Common myeloid progenitor, CD34-positive (primary cell): ENCODE results near the gene TOP3B.

Source experiments
- CTCF ChIA-PET: fragments of 350-600 bp; sonication (Branson Sonifier 250); formaldehyde crosslinking; loops from one replicate; lab custom pipeline; 2021; ENCODE audit warnings: antibody characterized with exemption; lab: Charles Lee
- POLR2A ChIA-PET: fragments of 350-600 bp; sonication (Branson Sonifier 250); formaldehyde crosslinking; loops from one replicate; lab custom pipeline; 2021; ENCODE audit warnings: antibody characterized with exemption; lab: Charles Lee
- DNase-seq, 3 donors: peaks; one replicate each; pipeline versions ENCODE4 v3.0.0 to v3.0.0-alpha.2; 2013
- H3K27ac ChIP-seq, 2 experiments: 1 replicate in 1 of 2; 2 replicates in 1 of 2; pipeline ENCODE4 v1.7.0; 2013; ENCODE audit warnings: inconsistent platforms in 2 of 2, low read length in 2 of 2, mild to moderate bottlenecking in 2 of 2, low read depth in 1 of 2, moderate library complexity in 1 of 2; ENCODE audit not compliant: severe bottlenecking in 2 of 2, insufficient read depth in 1 of 2, poor library complexity in 1 of 2
- H3K27me3 ChIP-seq, 5 experiments: replicated peaks in 2 of 5; 1 replicate in 3 of 5; 2 replicates in 2 of 5; pipeline versions ENCODE4 v1.6.1 to v1.7.0; 2013; ENCODE audit warnings: low read length in 4 of 5, mild to moderate bottlenecking in 2 of 5, moderate library complexity in 2 of 5, inconsistent platforms in 1 of 5; ENCODE audit not compliant: insufficient read depth in 5 of 5, control insufficient read depth in 4 of 5
- H3K36me3 ChIP-seq, 4 experiments: 1 replicate in 2 of 4; 2 replicates in 2 of 4; pipeline versions ENCODE4 v1.6.1 to v1.7.0; 2013; ENCODE audit warnings: low read length in 3 of 4, control low read depth in 1 of 4, mild to moderate bottlenecking in 1 of 4; ENCODE audit not compliant: control insufficient read depth in 4 of 4, insufficient read depth in 4 of 4
- H3K4me1 ChIP-seq, 4 experiments: 1 replicate in 3 of 4; 2 replicates in 1 of 4; pipeline versions ENCODE4 v1.6.1 to v1.7.1; 2013; ENCODE audit warnings: low read length in 3 of 4, mild to moderate bottlenecking in 3 of 4, control low read depth in 1 of 4, inconsistent platforms in 1 of 4, moderate library complexity in 1 of 4; ENCODE audit not compliant: control insufficient read depth in 4 of 4, insufficient read depth in 4 of 4; ENCODE audit errors: control extremely low read depth in 1 of 4
- H3K4me3 ChIP-seq, 7 experiments: 1 replicate in 4 of 7; 2 replicates in 3 of 7; pipeline versions ENCODE4 v1.5.1 to v1.7.0; 2013; ENCODE audit warnings: mild to moderate bottlenecking in 7 of 7, low read length in 6 of 7, moderate library complexity in 6 of 7, inconsistent platforms in 2 of 7, low read depth in 2 of 7, control low read depth in 1 of 7; ENCODE audit not compliant: insufficient read depth in 4 of 7, control insufficient read depth in 1 of 7; ENCODE audit errors: extremely low read depth in 1 of 7
- H3K9me3 ChIP-seq, 5 experiments: 1 replicate in 4 of 5; 2 replicates in 1 of 5; pipeline versions ENCODE4 v1.6.1 to v1.7.1; 2013; ENCODE audit warnings: low read length in 4 of 5, mild to moderate bottlenecking in 2 of 5, inconsistent platforms in 1 of 5, low read depth in 1 of 5, moderate library complexity in 1 of 5; ENCODE audit not compliant: control insufficient read depth in 4 of 5, insufficient read depth in 2 of 5; ENCODE audit errors: control extremely low read depth in 1 of 5
- WGBS: methylation state at CpG from one replicate; pipeline ENCODE4 v1.1.5; 2013; ENCODE audit not compliant: insufficient coverage; 5-methylcytosine and 5-hydroxymethylcytosine counted together

TOP3B gene

GRCh38 chr22:21926728-21927127 is 55.9 kb downstream of the TOP3B start:
- 100% methylated on average over 3 of the region's 4 CpGs for WGBS
- peaks cover 16 to 89% (median 71%) of the 10 kb centered on the region in 4 experiments for H3K36me3 ChIP-seq
- H3K9me3 ChIP-seq, result no peaks in the 10 kb centered on the region
- peak overlapping the region in 1 of 2 experiments; percentile 6 for H3K27ac ChIP-seq
- ChIA-PET POLR2A (no interaction called here), CTCF (interaction anchor here (1.0 to 1.2 kb wide), 2 partner anchors 10 to 26 kb away, joined by 4 to 5 read pairs; partner anchors contain the start of gene PPM1F)
- DNase-seq, result no peak
- no peaks in the 10 kb centered on the region for H3K4me1 ChIP-seq
- no peaks in the 10 kb centered on the region for H3K27me3 ChIP-seq
- H3K4me3 ChIP-seq, result no peak overlapping the region

DNA sequence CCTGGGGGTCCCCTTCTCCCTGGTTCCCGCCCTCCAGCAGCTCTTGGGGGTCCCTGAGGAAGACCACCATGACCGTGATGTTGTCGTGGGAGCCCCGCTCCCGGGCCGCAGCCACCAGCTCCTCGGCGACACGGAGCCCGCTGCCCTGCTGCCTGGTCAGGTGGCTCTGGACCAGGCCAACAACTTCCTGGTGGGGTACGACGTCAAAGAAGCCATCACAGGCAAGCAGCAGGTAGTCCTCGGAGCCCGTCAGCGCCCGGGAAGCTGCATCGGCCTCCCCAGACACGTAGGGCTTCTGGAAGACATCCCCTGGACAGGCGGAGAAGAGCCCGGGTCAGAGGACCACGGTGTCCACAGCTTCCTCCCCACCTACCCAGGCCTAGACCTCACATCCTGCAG is 59.4 kb downstream of the TOP3B start:
- DNase-seq, result no peak
- no peak overlapping the region for H3K27ac ChIP-seq
- no peaks in the 10 kb centered on the region for H3K4me1 ChIP-seq
- peaks cover 10 to 85% (median 63%) of the 10 kb centered on the region in 4 experiments for H3K36me3 ChIP-seq
- no peaks in the 10 kb centered on the region for H3K27me3 ChIP-seq
- no peaks in the 10 kb centered on the region for H3K9me3 ChIP-seq
- CTCF ChIA-PET, result interaction anchor here (1.2 kb wide), 1 partner anchor 14 kb away, joined by 4 read pairs; no protein-coding TSS in a partner anchor
- POLR2A ChIA-PET, result no interaction called here
- no peak overlapping the region for H3K4me3 ChIP-seq
- WGBS, result 93% methylated on average over 21 of the region's 21 CpGs

GRCh38 chr22:21922370-21923162 is 60.0 kb downstream of the TOP3B start:
- no peak overlapping the region for H3K27ac ChIP-seq
- POLR2A ChIA-PET, result no interaction called here
- CTCF ChIA-PET, result interaction anchor here (1.2 to 1.9 kb wide), 2 partner anchors 14 to 15 kb away, joined by 4 to 10 read pairs; no protein-coding TSS in a partner anchor
- no peak for DNase-seq
- no peaks in the 10 kb centered on the region for H3K27me3 ChIP-seq
- H3K4me3 ChIP-seq, result no peak overlapping the region
- WGBS, result 99% methylated on average over 10 of the region's 20 CpGs
- peaks cover 10 to 80% (median 59%) of the 10 kb centered on the region in 4 experiments for H3K36me3 ChIP-seq
- H3K4me1 ChIP-seq, result no peaks in the 10 kb centered on the region
- H3K9me3 ChIP-seq, result no peaks in the 10 kb centered on the region

DNA sequence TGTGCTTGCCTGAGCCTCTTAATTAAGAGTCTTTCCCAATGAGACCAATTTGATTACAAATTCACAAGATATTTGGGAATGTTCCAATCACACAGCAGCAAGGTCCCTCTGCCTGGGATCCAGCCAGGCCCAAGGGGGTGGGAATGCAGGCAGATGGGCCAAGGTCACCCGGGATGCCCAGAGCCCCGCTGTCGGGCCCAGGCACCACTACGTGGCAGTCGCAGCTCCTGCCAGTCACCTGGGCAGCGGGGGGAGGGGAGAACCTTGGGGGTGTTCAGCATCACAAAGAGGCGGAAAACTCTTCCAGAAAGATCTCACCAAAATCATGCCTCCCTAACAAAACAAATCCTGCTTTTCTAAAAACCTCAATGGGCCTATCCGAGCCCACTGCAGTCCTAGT is 60.9 kb downstream of the TOP3B start:
- WGBS, result 96% methylated on average over 3 of the region's 8 CpGs
- Histone ChIP-seq H3K9me3 (no peaks in the 10 kb centered on the region), H3K27ac (no peak overlapping the region), H3K27me3 (no peaks in the 10 kb centered on the region), H3K4me3 (no peak overlapping the region), H3K36me3 (peaks cover 7 to 71% (median 53%) of the 10 kb centered on the region in 4 experiments), H3K4me1 (no peaks in the 10 kb centered on the region)
- POLR2A ChIA-PET, result no interaction called here
- no peak for DNase-seq
- CTCF ChIA-PET, result interaction anchor here (1.9 kb wide), 1 partner anchor 16 kb away, joined by 10 read pairs; no protein-coding TSS in a partner anchor

GRCh38 chr22:21921184-21921721 is 61.3 kb downstream of the TOP3B start:
- no peak for DNase-seq
- peaks cover 7 to 66% (median 50%) of the 10 kb centered on the region in 4 experiments for H3K36me3 ChIP-seq
- 97% methylated on average over 13 of the region's 13 CpGs for WGBS

GRCh38 chr22:21920341-21921183 is 62.0 kb downstream of the TOP3B start:
- CTCF ChIA-PET, result interaction anchor here (1.9 kb wide), 1 partner anchor 17 kb away, joined by 10 read pairs; no protein-coding TSS in a partner anchor
- WGBS, result 96% methylated on average over 12 of the region's 16 CpGs
- Histone ChIP-seq H3K27ac (no peak overlapping the region), H3K4me3 (no peak overlapping the region), H3K27me3 (no peaks in the 10 kb centered on the region), H3K36me3 (peaks cover 5 to 61% (median 43%) of the 10 kb centered on the region in 4 experiments), H3K9me3 (no peaks in the 10 kb centered on the region), H3K4me1 (no peaks in the 10 kb centered on the region)
- DNase-seq, result no peak
- POLR2A ChIA-PET, result no interaction called here

More at GRCh38 chr22:21921184-21921721, 61.3 kb downstream of the TOP3B start:
- Histone ChIP-seq H3K9me3 (no peaks in the 10 kb centered on the region), H3K4me1 (no peaks in the 10 kb centered on the region), H3K27me3 (no peaks in the 10 kb centered on the region), H3K4me3 (no peak overlapping the region), H3K27ac (no peak overlapping the region)
- ChIA-PET POLR2A (no interaction called here), CTCF (interaction anchor here (1.9 kb wide), 1 partner anchor 16 kb away, joined by 10 read pairs; no protein-coding TSS in a partner anchor)
